ENCODE data around the gene IFT20. TPM values are rescaled to one million over a fixed set of nuclear protein-coding genes. Genes with fewer than 3 reads are reported as not detected.

Gene IFT20
- total and polyA plus RNA-seq, 2 of the 13 experiments (the other 11 are each of a cell fraction or from before 2014, with no cell fraction given), result 28.0 to 37.8 TPM

DNA sequence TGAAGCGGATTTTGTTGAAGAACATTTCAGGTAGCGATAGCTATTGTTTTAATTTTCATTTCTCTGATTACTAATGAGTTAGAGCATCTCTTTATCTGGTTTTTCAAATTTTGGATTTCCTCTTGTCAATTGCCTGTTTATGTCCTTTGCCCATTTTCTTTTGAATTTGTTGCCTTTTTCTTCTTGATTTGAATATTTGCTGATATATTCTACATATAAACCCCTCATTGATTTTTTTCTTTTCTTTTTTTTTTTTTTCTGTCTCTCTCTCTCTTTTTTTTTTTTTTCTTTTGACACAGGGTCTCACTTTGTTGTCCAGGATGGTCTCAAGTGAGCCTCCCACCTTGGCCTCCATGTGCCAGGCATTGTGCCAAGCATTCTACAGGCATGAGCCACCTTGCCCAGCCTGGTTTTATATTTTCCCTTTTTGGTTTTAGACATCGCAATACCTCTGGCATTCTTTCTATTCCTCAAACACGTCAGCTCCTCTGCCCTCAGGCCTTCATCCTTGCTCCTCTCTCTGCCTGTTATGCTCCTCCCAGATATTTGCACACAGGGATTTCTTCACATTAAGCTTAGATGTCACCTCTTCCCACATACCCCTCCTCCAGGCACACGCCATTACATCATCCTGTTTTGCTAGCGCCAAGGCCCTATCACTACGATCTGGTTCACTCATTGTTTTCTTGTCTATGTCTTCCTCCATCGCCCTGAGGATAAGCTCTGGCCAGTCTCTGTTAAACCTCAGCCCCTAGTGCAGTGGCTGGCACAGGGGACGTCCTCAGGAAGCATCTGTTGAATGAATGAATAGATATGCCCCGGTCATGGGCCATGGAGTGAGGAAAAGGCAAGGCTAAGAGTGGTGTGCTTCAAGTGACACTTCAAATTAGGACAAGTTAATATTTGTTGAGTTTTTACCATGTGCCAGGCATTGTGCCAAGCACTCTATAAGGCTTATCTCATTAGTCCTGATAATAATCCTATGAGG is 44.8 kb upstream of the IFT20 start (continued):
- TF ChIP-seq ATF2 (CRISPR knock-in tag; IDR thresholded peaks at IDR 0.05) (peak; percentile 85), NR2C2 (CRISPR knock-in tag; IDR thresholded peaks at IDR 0.05; ENCODE audit: borderline replicate concordance) (peak; percentile 54; the same call in 1 of the 2 replicates), ZNF841 (CRISPR knock-in tag; IDR thresholded peaks at IDR 0.05; ENCODE audit: borderline replicate concordance) (no peak), ZNF124 (CRISPR knock-in tag; IDR thresholded peaks at IDR 0.05) (no peak), FOXA1 (IDR thresholded peaks at IDR 0.05) (no peak), FOXA1 (CRISPR knock-in tag; IDR thresholded peaks at IDR 0.05) (no peak), POLR2G (IDR thresholded peaks at IDR 0.05; ENCODE audit: low read depth, low read length) (no peak), SYNCRIP (IDR thresholded peaks at IDR 0.05; ENCODE audit: insufficient read depth, low read depth, low read length) (no peak), SKI (IDR thresholded peaks at IDR 0.05; ENCODE audit: partially characterized antibody) (no peak), ZNF350 (CRISPR knock-in tag; IDR thresholded peaks at IDR 0.05; ENCODE audit: borderline replicate concordance, low read depth) (no peak), BCL6 (CRISPR knock-in tag; IDR thresholded peaks at IDR 0.05) (no peak), ZNF777 (CRISPR knock-in tag; IDR thresholded peaks at IDR 0.05) (no peak), PTBP1 (IDR thresholded peaks at IDR 0.05; ENCODE audit: low read depth, low read length, poor library complexity, severe bottlenecking) (no peak), TEAD2 (CRISPR knock-in tag; IDR thresholded peaks at IDR 0.05) (no peak), ATF7 (IDR thresholded peaks at IDR 0.05) (peak; percentile 79), ATF7 (CRISPR knock-in tag; IDR thresholded peaks at IDR 0.05) (no peak), ZNF619 (CRISPR knock-in tag; IDR thresholded peaks at IDR 0.05) (no peak), ATF3 (CRISPR knock-in tag; IDR thresholded peaks at IDR 0.05) (0 out of 2 replicates have a peak, but pooled peaks have one; percentile 48), SPEN (CRISPR knock-in tag; IDR thresholded peaks at IDR 0.05; ENCODE audit: low read depth) (no peak), MEF2D (CRISPR knock-in tag; IDR thresholded peaks at IDR 0.05) (no peak), ATRX (CRISPR knock-in tag; IDR thresholded peaks at IDR 0.05; ENCODE audit: borderline replicate concordance) (no peak), CREB1 (IDR thresholded peaks at IDR 0.05) (no peak), CREB1 (CRISPR knock-in tag; IDR thresholded peaks at IDR 0.05) (0 out of 2 replicates have a peak, but pooled peaks have one; percentile 38), ZNF512 (CRISPR knock-in tag; IDR thresholded peaks at IDR 0.05) (0 out of 2 replicates have a peak, but pooled peaks have one; percentile 54), FOSL1 (CRISPR knock-in tag; IDR thresholded peaks at IDR 0.05; ENCODE audit: borderline replicate concordance) (no peak)
- TF ChIP-seq, protein P1, sequence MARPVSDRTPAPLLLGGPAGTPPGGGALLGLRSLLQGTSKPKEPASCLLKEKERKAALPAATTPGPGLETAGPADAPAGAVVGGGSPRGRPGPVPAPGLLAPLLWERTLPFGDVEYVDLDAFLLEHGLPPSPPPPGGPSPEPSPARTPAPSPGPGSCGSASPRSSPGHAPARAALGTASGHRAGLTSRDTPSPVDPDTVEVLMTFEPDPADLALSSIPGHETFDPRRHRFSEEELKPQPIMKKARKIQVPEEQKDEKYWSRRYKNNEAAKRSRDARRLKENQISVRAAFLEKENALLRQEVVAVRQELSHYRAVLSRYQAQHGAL (CRISPR knock-in tag; IDR thresholded peaks at IDR 0.05; ENCODE audit: not compliant biosample characterization), result no peak

All from HepG2 (cell line).